Smooth muscle cell of the umbilical artery (primary cell): ENCODE data around the gene TUFM. TPM values are rescaled to one million over a fixed set of nuclear protein-coding genes. Genes with fewer than 3 reads are reported as not detected.

Experiments
- total RNA-seq: library from RNA; depleted of rRNA; stranded (reverse); fragments of >200 nt; gene quantifications from 2 replicates; pipeline ENCODE4 v1.2.3, GENCODE V29; 2014

The TUFM gene
- 91.8 and 99.2 TPM in 2 replicates for total RNA-seq

GRCh38 chr16:28846080-28846932, at the start of gene TUFM:
Gene TUFM, minus strand, starts transcription at chr16:28846348. Its CDS starts 79 bp downstream, at chr16:28846269.

GRCh38 chr16:28878083-28878926, 32.2 kb upstream of the TUFM start, which contains the start of gene ATP2A1:
Gene ATP2A1, plus strand, starts transcription at chr16:28878488. Its CDS starts 184 bp downstream, at chr16:28878672.

GRCh38 chr16:28822520-28823290, 23.4 kb downstream of the TUFM start, which contains the start of gene ATXN2L:
Gene ATXN2L, plus strand, starts transcription at chr16:28822999. Its CDS starts 261 bp downstream, at chr16:28823260.

Other genes with a start within 250 kb of the TUFM start
- not detected in 2 replicates for gene SULT1A2, start 249.3 kb downstream of the TUFM start, total RNA-seq
- 0.42 and 1.2 TPM in 2 replicates for gene SULT1A1, start 236.3 kb downstream of the TUFM start, total RNA-seq
- gene NPIPB8, start 208.3 kb downstream of the TUFM start, total RNA-seq = 0.14 TPM in 1 of 2 replicates, not detected in the other
- gene EIF3C, start 134.9 kb downstream of the TUFM start, total RNA-seq = 50.2 and 144 TPM in 2 replicates
- gene NPIPB9, start 94.6 kb downstream of the TUFM start, total RNA-seq = 3.6 and 4.6 TPM in 2 replicates
- 50.5 and 84.6 TPM in 2 replicates for gene ATXN2L, start 23.3 kb downstream of the TUFM start, total RNA-seq
- 7.7 and 15.3 TPM in 2 replicates for gene SH2B1, start 17.5 kb upstream of the TUFM start, total RNA-seq
- gene ATP2A1, start 32.1 kb upstream of the TUFM start, total RNA-seq = under 0.01 and 1.0 TPM in 2 replicates
- 32.1 and 41.3 TPM in 2 replicates for gene RABEP2, start 78.9 kb upstream of the TUFM start, total RNA-seq
- not detected in 2 replicates for gene CD19, start 85.6 kb upstream of the TUFM start, total RNA-seq
- gene NFATC2IP, start 104.6 kb upstream of the TUFM start, total RNA-seq = 8.3 and 20.3 TPM in 2 replicates
- gene SPNS1, start 128.4 kb upstream of the TUFM start, total RNA-seq = 25.2 and 26.4 TPM in 2 replicates
- 0.30 and 1.5 TPM in 2 replicates for gene LAT, start 138.7 kb upstream of the TUFM start, total RNA-seq